PC-9 (cell line): ENCODE data around the gene SVOPL.

Experiments
- CTCF ChIP-seq: fragments of 200-600 bp; sonication (generic); conservative IDR thresholded peaks from 2 replicates; pipeline ENCODE4 v1.6.1; 2017; ENCODE audit warnings: mixed run types, antibody characterized with exemption, mild to moderate bottlenecking, moderate library complexity
- EZH2 ChIP-seq: fragments of 200-600 bp; sonication (generic); IDR thresholded peaks from 2 replicates; pipeline ENCODE4 v1.8.0; 2017; ENCODE audit warnings: antibody characterized with exemption, low read depth

GRCh38 chr7:138625849-138626230, 75.3 kb downstream of the SVOPL start:
- TF ChIP-seq EZH2: no peak
- no peak for TF ChIP-seq CTCF
